Retinal pigment epithelial cell (primary cell): ENCODE results near the gene SPATA13.

ENCODE experiments used
- DNase-seq: peaks from one replicate; pipeline ENCODE4 v3.0.0-alpha.2; 2010; ENCODE audit warnings: low read depth
- H3K4me3 ChIP-seq: 2 replicates; pipeline ENCODE4 v1.5.1; 2011; ENCODE audit warnings: mild to moderate bottlenecking, low read length, control low read depth, moderate library complexity
- CTCF ChIP-seq: conservative IDR thresholded peaks from 2 replicates; pipeline ENCODE4 v1.5.1; 2011; ENCODE audit warnings: low read depth, low read length, control low read depth, inconsistent platforms

The SPATA13 gene

GRCh38 chr13:24175847-24176246, 15.3 kb downstream of the SPATA13 start:
- DNase-seq: no peak
- no peak for TF ChIP-seq CTCF
- H3K4me3 ChIP-seq: no peak overlapping the region

- H3K4me3 ChIP-seq: no peak overlapping the region
- TF ChIP-seq CTCF: no peak
- DNase-seq: peak; percentile 77
Observed at GRCh38 chr13:24176351-24177101, 16.0 kb downstream of the SPATA13 start.

GRCh38 chr13:24178847-24179485, 18.4 kb downstream of the SPATA13 start:
- no peak for TF ChIP-seq CTCF
- no peak overlapping the region for H3K4me3 ChIP-seq
- DNase-seq: no peak

GRCh38 chr13:24179486-24179850, 18.9 kb downstream of the SPATA13 start:
- TF ChIP-seq CTCF: no peak
- DNase-seq: no peak
- no peak overlapping the region for H3K4me3 ChIP-seq

- no peak for DNase-seq
Observed at GRCh38 chr13:24180750-24181377, 20.3 kb downstream of the SPATA13 start.

GRCh38 chr13:24181991-24182702, 21.6 kb downstream of the SPATA13 start:
- H3K4me3 ChIP-seq: no peak overlapping the region
- DNase-seq: no peak

More at GRCh38 chr13:24180750-24181377, 20.3 kb downstream of the SPATA13 start:
- H3K4me3 ChIP-seq: no peak overlapping the region
- TF ChIP-seq CTCF: no peak

More at GRCh38 chr13:24181991-24182702, 21.6 kb downstream of the SPATA13 start:
- no peak for TF ChIP-seq CTCF
